NCI-H345 (cell line): ENCODE data around the gene OSBPL6.

Experiments used
- DNase-seq: peaks from one replicate; lab custom pipeline; 2025; lab: John Stamatoyannopoulos, UW

Gene OSBPL6

GRCh38 chr2:178241844-178242551 lies 47.7 kb downstream of the OSBPL6 start:
- DNase-seq = peak; percentile 44

GRCh38 chr2:178242552-178242883 lies 48.2 kb downstream of the OSBPL6 start:
- no peak for DNase-seq

DNA sequence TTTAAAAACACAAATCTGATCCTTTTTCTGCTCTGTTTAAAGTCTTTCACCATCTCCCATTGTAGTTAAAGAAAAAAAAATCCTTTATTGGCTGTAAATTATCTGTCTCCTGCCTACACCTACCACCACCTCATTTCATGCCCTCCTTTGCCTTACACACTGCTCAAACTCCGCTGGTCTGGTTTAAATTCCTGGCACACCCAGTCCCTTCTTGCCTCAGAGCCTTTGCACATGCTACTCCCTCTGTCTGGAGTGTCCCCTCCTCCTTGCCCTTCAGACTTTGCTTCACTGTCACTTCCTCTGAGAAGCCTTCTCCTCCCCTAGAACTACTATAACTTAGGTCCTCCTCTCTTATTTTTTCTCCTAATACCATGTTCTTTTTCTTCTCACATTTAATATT lies 49.6 kb downstream of the OSBPL6 start:
- DNase-seq = no peak

- DNase-seq = no peak
These were observed 50.5 kb downstream of the OSBPL6 start for GRCh38 chr2:178244777-178245176.

DNA sequence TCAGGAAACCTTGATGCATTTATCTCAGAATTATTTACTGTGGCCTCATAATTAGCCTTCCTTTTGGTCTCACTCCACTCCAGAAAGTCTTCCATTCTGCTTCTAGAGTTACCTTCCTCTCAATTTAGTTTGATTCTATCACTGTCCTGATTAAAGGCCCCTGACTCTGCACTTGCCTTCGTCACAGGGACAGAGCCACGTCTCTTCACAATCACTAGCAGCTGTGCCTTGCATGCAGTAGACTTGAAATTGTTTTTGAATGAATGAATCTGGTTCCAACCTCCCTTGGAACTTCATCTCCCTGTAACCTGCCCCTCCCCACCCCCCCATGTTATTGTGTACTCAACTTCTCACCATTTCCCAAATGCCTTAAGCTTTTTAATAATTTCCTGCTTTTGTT lies 52.4 kb downstream of the OSBPL6 start:
- DNase-seq = no peak

- DNase-seq = no peak
These were observed 52.9 kb downstream of the OSBPL6 start for GRCh38 chr2:178247250-178247649.

DNA sequence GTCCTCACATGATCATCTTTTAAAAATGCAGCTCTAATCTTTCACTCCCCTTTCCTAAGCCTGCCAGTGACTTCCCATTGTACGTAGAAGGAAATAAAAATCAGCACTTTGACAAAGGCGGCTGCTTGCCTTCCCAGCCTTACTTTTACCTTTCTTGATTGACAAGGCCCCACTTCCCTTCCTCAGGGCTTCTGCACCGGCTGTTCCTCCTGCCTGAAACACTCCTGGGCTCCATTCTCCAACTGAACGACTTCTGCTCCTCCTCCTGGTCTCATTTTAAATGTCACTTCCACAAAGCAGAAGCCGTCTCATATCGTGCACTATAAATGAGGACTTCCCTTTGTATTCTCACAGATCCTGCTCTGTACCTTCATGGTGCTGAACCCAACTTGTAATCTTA lies 56.1 kb downstream of the OSBPL6 start:
- no peak for DNase-seq

- no peak for DNase-seq
These were observed 57.0 kb downstream of the OSBPL6 start for GRCh38 chr2:178251151-178251955.

DNA sequence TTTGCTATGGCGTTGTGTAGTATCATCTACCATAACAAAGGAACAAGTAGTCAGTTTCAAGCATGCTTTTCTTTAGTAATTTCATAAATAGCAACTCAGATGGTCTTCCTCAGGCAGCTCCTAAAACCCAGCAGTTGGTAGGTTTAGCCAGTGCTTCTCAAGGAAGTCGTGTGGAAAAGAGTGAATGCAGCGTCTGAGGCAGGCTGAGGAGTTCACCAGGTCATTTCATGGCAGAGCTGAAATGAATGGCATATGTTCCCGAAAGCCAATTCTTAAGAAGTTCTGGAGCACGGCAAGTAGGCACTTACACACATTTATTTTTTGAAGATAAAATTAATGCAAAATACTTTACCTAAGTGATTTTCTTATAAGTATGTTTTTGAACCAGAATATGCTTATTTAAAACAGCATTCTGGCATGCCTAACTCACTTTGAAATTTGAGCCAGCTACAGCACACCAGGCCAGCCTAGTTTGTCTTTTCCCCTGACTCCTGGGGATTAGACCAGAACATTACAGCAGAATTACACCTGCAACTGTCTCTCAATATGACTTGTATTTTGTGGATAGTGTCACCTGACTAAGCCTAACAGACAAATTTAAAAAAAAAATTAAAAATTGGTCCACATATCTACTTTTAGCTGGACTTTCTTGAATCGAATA lies 62.2 kb downstream of the OSBPL6 start:
- no peak for DNase-seq

DNA sequence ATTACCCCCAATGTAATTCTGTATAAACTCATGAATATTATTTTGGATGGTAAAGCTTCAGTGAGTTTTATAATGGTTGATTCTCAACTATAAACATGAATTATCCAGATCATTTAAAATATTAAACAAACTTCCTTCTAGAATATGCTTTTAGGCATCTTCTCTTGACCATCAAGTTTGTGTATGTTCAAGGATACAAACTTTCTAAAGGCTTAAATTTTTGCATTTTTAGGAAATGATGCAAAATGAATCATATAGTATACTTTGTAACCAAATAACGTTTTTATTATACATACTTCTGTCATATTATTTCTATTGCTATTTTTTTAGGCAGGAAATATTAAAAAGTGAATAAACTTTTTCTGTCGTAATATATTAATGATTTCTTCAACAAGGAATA lies 62.8 kb downstream of the OSBPL6 start:
- DNase-seq = no peak

- no peak for DNase-seq
These were observed 64.6 kb downstream of the OSBPL6 start for GRCh38 chr2:178258916-178259315.

DNA sequence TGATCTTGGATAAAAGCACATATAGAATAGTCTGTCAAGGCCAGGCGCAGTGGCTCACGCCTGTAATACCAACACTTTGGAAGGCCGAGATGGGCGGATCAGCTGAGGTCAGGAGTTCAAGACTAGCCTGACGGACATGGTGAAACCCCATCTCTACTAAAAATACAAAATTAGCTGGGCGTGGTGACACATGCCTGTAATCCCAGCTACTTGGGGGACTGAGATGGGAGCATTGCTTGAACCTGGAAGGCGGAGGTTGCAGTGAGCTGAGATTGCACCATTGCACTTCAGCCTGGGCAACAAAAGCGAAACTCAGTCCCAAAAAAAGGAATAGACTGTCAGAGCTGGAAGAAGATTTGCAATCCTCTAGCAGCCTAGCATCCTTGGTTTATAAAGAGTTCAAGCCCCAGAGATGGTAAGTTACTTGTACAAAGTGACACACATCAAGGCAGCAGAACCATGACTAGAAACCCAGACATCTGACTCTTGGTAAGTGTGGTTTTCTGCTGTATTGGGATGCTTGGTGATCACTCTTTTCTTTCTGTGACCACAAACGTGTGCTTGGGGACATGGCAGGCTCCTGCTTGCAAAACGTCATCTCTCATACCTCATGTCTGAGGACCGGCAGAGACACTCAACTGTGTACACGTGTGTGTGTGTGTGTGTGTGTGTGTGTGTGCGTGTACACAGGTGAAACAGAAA lies 69.0 kb downstream of the OSBPL6 start:
- no peak for DNase-seq

GRCh38 chr2:178264211-178264610 lies 69.9 kb downstream of the OSBPL6 start:
- no peak for DNase-seq

DNA sequence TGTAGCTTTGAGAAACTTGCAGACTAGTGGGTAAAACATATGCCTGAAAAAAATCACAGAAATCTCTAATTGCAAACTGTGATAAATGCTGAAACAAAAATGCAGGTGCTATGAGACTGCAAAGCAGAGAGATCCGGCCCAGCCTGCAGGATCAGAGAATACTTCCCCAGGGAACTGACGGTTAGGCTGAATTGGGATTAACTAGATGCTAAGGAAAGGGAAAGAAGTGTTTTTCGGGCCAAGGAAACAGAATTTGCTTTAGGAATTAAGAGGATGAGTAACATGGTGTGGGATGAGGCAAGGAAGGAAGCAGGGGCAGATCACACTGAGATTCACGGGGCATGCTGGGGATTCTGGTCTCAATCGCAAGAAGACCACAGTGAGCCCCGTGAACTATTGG lies 71.5 kb downstream of the OSBPL6 start:
- no peak for DNase-seq

- no peak for DNase-seq
These were observed 72.1 kb downstream of the OSBPL6 start for GRCh38 chr2:178266445-178266844.

DNA sequence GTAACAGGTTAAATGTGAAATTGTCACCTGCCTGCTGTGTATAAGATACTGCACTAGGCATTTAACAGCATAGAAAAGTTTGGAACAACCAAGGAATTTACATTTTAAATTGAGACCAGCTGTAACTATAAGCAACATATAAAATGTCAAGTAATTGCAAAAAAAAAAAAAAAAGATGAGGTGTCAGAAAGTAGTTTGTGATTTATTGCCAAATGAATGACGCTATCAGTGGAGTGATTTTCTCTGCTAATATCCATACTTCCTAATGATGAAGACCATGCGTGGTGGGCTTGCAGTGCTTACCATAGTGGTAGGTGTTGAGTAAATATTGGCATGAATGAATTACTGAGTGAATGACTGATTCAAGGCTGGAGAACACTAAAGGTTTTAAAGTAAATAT lies 73.3 kb downstream of the OSBPL6 start:
- DNase-seq = no peak

GRCh38 chr2:178268435-178268834 lies 74.1 kb downstream of the OSBPL6 start:
- no peak for DNase-seq

DNA sequence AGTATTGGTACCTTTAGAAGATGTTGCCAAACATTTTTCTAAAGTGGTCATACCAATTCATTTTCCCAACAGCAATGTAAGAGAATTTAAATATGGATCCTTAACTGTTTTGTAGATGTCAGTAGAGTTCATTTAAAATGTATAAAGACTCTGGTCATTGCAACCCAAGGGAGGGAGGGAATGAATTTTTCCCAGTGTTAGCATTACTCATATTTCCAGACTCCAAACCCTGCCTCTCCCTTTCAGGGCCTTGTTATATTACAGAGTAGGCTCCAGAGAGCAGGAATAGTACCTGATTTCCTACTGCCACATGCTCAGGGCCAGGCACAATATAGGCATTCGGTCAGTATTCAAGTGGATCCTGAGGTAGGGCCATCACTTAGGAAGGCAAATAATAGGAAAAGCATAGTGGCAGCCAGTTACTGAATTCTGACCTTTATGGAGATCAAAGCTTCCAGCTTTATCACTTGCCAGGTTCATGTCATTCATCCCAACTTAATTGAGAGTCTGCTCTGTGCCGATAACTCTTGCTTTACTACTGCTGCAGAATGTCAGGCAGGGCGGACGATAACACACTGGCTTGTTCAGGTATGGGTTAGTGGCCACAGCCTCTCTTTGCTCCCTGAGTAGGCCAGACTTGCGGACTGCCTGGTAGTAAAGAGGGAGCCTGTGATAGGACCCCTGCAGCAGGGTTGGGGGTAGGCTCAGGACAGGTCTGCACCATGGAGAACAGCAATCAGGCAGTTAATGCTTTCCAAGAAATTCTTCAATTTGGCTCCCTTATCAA lies 75.3 kb downstream of the OSBPL6 start:
- no peak for DNase-seq

DNA sequence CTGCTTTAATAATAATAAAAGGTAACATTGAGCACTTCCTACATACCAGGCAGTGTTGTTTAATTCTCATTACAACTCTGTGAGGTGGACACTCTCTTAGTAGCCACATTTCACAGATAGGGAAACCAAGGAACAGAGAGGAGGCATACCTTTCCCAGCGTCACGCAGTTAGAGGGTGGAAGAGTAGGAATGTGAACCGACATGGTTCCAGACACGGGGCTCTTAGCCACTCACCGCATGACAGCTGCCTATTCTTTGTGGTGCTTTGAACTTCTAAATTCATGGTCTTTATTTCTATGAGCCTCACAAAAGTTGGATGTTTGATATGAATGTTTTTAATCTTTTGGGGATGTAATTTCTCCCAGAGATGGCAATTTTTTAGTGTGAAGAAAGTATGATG lies 76.0 kb downstream of the OSBPL6 start:
- no peak for DNase-seq

- no peak for DNase-seq
These were observed 76.8 kb downstream of the OSBPL6 start for GRCh38 chr2:178271094-178271493.

DNA sequence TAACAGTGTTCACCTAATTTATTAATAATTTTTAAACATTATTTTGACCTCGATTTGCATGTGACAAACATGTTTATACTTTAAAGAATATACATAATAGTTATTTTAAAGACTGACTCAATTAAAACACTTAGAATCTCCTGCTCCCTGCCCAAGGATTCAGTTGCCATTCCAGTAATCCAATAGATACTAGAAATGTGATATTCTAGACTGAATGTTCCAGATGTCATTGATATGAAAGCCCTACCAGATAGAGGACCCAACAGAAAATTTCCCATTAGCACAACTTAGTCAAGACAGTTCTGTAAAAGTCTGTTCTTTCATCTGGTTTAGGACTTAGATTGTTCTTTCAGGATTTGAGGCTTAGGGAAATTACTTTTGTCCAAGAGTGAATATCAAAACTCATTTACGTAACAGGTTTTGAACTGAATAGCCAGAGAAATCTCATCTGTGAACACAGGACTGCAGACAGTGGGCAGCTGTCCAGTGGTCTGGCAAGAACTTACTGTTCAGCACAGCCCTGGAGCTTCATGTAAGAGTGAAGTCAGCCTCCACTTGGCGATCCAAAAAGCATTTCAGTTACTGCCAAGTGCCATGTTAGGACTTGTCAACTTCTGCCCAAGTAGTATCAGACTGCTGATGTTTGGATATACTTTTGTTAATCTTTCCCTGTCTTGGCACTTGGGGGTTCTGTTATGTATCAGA lies 77.5 kb downstream of the OSBPL6 start:
- no peak for DNase-seq
